HepG2 (cell line): ENCODE data around the gene PRMT5. TPM values are rescaled to one million over a fixed set of nuclear protein-coding genes. Genes with fewer than 3 reads are reported as not detected.
A peak's percentile ranks its signal among the peaks of the same experiment; 100 is the strongest.

ENCODE experiments used
- AKAP8 ChIP-seq: sonication (generic); formaldehyde crosslinking; IDR thresholded peaks from 2 replicates; pipeline ENCODE4 v1.5.1; 2020; ENCODE audit warnings: mild to moderate bottlenecking, missing genetic modification reagents
- ATF2 ChIP-seq: sonication (generic); formaldehyde crosslinking; IDR thresholded peaks from 2 replicates; pipeline ENCODE4 v1.4.0; 2020; ENCODE audit warnings: missing genetic modification reagents
- BATF2 ChIP-seq: sonication (generic); formaldehyde crosslinking; IDR thresholded peaks from 2 replicates; pipeline ENCODE4 v1.8.0; 2022; ENCODE audit warnings: mild to moderate bottlenecking, missing genetic modification reagents, moderate library complexity
- BORCS8-MEF2B ChIP-seq: sonication (generic); formaldehyde crosslinking; IDR thresholded peaks from 2 replicates; pipeline ENCODE4 v1.8.0; 2022; ENCODE audit warnings: mild to moderate bottlenecking, missing genetic modification reagents
- GRHL1 ChIP-seq: sonication (generic); formaldehyde crosslinking; conservative IDR thresholded peaks from 2 replicates; pipeline ENCODE4 v1.8.0; 2022; ENCODE audit warnings: missing genetic modification reagents
- IKZF1 ChIP-seq: fragments of 450-650 bp; IDR thresholded peaks from 2 replicates; pipeline ENCODE4 v1.7.1; 2016
- KDM1A ChIP-seq: IDR thresholded peaks from 2 replicates; pipeline ENCODE4 v1.6.1; 2016; ENCODE audit warnings: missing compliant biosample characterization
- MAFK ChIP-seq, 2 experiments: IDR thresholded peaks in 1 of 2; conservative IDR thresholded peaks in 1 of 2; 2 replicates each; pipeline ENCODE4 v1.6.1; 2011; ENCODE audit warnings: improper control_type of control experiment in 2 of 2, low read length in 2 of 2
- NFYC ChIP-seq: IDR thresholded peaks from 2 replicates; pipeline ENCODE4 v1.6.1; 2016; ENCODE audit warnings: missing genetic modification reagents, missing compliant biosample characterization
- POLR2AphosphoS2 ChIP-seq: IDR thresholded peaks from 2 replicates; pipeline ENCODE4 v1.6.1; 2011; ENCODE audit warnings: low read depth, low read length, improper control_type of control experiment
- RFX3 ChIP-seq: IDR thresholded peaks from 2 replicates; pipeline ENCODE4 v1.6.1; 2016; ENCODE audit warnings: missing biosample characterization, missing genetic modification reagents
- SIX1 ChIP-seq: sonication (generic); formaldehyde crosslinking; IDR thresholded peaks from 2 replicates; pipeline ENCODE4 v1.4.0; 2020; ENCODE audit warnings: missing genetic modification reagents, borderline replicate concordance
- XRCC5 ChIP-seq: fragments of 200-400 bp; formaldehyde crosslinking; optimal IDR thresholded peaks from 2 replicates; pipeline ENCODE3; 2017; ENCODE audit warnings: mild to moderate bottlenecking, low read length
- ZNF12 ChIP-seq: sonication (generic); formaldehyde crosslinking; IDR thresholded peaks from 2 replicates; pipeline ENCODE4 v1.5.0; 2020; ENCODE audit warnings: missing genetic modification reagents
- ZNF224 ChIP-seq: sonication (generic); formaldehyde crosslinking; IDR thresholded peaks from 2 replicates; pipeline ENCODE4 v1.5.0; 2020; ENCODE audit warnings: mild to moderate bottlenecking, missing genetic modification reagents
- ZNF260 ChIP-seq: sonication (generic); formaldehyde crosslinking; IDR thresholded peaks from 2 replicates; pipeline ENCODE4 v1.4.0; 2020; ENCODE audit warnings: missing genetic modification reagents, low read depth, mild to moderate bottlenecking, borderline replicate concordance
- ZNF350 ChIP-seq: sonication (generic); formaldehyde crosslinking; IDR thresholded peaks from 2 replicates; pipeline ENCODE4 v1.4.0; 2020; ENCODE audit warnings: mild to moderate bottlenecking, low read depth, missing genetic modification reagents, borderline replicate concordance
- ZNF362 ChIP-seq: sonication (generic); formaldehyde crosslinking; IDR thresholded peaks from 2 replicates; pipeline ENCODE4 v1.4.0; 2020; ENCODE audit warnings: missing genetic modification reagents, mild to moderate bottlenecking, borderline replicate concordance
- ZNF678 ChIP-seq: sonication (generic); formaldehyde crosslinking; IDR thresholded peaks from 2 replicates; pipeline ENCODE4 v1.4.0; 2020; ENCODE audit warnings: mild to moderate bottlenecking, missing genetic modification reagents
- ZNF839 ChIP-seq: sonication (generic); formaldehyde crosslinking; IDR thresholded peaks from 2 replicates; pipeline ENCODE4 v1.4.0; 2020; ENCODE audit warnings: missing genetic modification reagents, mild to moderate bottlenecking, borderline replicate concordance
- polyA plus RNA-seq, 8 experiments: library from polyadenylated mRNA; depleted of rRNA in 3 of 8; stranded (reverse) in 7 of 8; unstranded in 1 of 8; fragments of >200 nt; fragmentation: Illumina TruSeq in 4 of 8; extraction: Trizol in 4 of 8; gene quantifications; 2 replicates each; pipeline versions ENCODE4 v1.2.1 to v1.2.3, GENCODE V29; 2011 to 2016; ENCODE audit warnings: low read depth in 4 of 8, missing spikeins in 1 of 8, mixed read lengths in 1 of 8; ENCODE audit not compliant: insufficient read depth in 1 of 8
- total RNA-seq, 5 experiments: library from RNA; depleted of rRNA; stranded (reverse); fragments of >200 nt; fragmentation: Illumina TruSeq; extraction: Trizol; gene quantifications; 2 replicates each; pipeline ENCODE4 v1.2.3, GENCODE V29; 2016; ENCODE audit warnings: low read depth in 1 of 5
- TF ChIP-seq, protein P1 (sequence below), 2 experiments: fragments of 450-650 bp in 1 of 2; sonication (generic) in 1 of 2; formaldehyde crosslinking; IDR thresholded peaks; 2 replicates each; pipeline versions ENCODE4 v1.5.0 to v1.8.0; 2020 to 2022; ENCODE audit warnings: mild to moderate bottlenecking in 1 of 2, missing genetic modification reagents in 1 of 2
- TF ChIP-seq, protein P2 (sequence below): sonication (generic); formaldehyde crosslinking; IDR thresholded peaks from 2 replicates; pipeline ENCODE4 v1.5.1; 2020; ENCODE audit warnings: mild to moderate bottlenecking, moderate library complexity, missing genetic modification reagents

PRMT5 gene
- total and polyA plus RNA-seq, 2 of the 13 experiments (the other 11 are each of a cell fraction or from before 2014, with no cell fraction given), result 210 to 354 TPM

GRCh38 chr14:22871224-22872032, 57.7 kb downstream of the PRMT5 start, which contains the start of gene LRP10 (continued):
- TF ChIP-seq GRHL1 (CRISPR knock-in tag) (no peak), SIX1 (CRISPR knock-in tag) (peak; percentile 40; the same call in 1 of the 2 replicates), XRCC5 (peak; percentile 77), RFX3 (CRISPR knock-in tag) (peak; percentile 24; the same call in 1 of the 2 replicates), NFYC (CRISPR knock-in tag) (0 out of 2 replicates have a peak, but pooled peaks have one; percentile 38), ZNF678 (CRISPR knock-in tag) (peak; percentile 95), ZNF260 (no peak), ZNF12 (CRISPR knock-in tag) (peak; percentile 39; the same call in 1 of the 2 replicates), ZNF362 (CRISPR knock-in tag) (peak; percentile 35; the same call in 1 of the 2 replicates), ATF2 (CRISPR knock-in tag) (peak; percentile 61), BORCS8-MEF2B (CRISPR knock-in tag) (no peak; the same call in none of the 2 replicates), BATF2 (CRISPR knock-in tag) (no peak), MAFK (conservative IDR thresholded peaks at IDR 0.05 in 1 of 2, IDR thresholded peaks at IDR 0.05 in 1 of 2; ENCODE audit: low read length in 2 of 2) (no peak), IKZF1 (no peak), KDM1A (peak; percentile 73), ZNF839 (CRISPR knock-in tag) (peak; percentile 92; the same call in 1 of the 2 replicates), ZNF350 (CRISPR knock-in tag) (peak; percentile 99), POLR2AphosphoS2 (no peak), AKAP8 (peak; percentile 84), ZNF224 (peak; percentile 89)
- TF ChIP-seq, protein P1, sequence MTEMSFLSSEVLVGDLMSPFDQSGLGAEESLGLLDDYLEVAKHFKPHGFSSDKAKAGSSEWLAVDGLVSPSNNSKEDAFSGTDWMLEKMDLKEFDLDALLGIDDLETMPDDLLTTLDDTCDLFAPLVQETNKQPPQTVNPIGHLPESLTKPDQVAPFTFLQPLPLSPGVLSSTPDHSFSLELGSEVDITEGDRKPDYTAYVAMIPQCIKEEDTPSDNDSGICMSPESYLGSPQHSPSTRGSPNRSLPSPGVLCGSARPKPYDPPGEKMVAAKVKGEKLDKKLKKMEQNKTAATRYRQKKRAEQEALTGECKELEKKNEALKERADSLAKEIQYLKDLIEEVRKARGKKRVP (CRISPR knock-in tag; IDR thresholded peaks at IDR 0.05), result peak in 1 of 2 experiments; percentile 70; a peak in 2 of 4 replicates
- TF ChIP-seq, protein P2, sequence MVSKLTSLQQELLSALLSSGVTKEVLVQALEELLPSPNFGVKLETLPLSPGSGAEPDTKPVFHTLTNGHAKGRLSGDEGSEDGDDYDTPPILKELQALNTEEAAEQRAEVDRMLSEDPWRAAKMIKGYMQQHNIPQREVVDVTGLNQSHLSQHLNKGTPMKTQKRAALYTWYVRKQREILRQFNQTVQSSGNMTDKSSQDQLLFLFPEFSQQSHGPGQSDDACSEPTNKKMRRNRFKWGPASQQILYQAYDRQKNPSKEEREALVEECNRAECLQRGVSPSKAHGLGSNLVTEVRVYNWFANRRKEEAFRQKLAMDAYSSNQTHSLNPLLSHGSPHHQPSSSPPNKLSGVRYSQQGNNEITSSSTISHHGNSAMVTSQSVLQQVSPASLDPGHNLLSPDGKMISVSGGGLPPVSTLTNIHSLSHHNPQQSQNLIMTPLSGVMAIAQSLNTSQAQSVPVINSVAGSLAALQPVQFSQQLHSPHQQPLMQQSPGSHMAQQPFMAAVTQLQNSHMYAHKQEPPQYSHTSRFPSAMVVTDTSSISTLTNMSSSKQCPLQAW (CRISPR knock-in tag), result peak; percentile 95
